Choroid plexus epithelial cell (primary cell): ENCODE data around the gene PPIL6.

Experiments
- DNase-seq: peaks from one replicate; pipeline ENCODE4 v3.0.0-alpha.2; 2010; ENCODE audit warnings: low read depth
- H3K4me3 ChIP-seq: 2 replicates; pipeline ENCODE4 v1.5.1; 2011; ENCODE audit warnings: low read depth, mild to moderate bottlenecking, control low read depth, low read length, moderate library complexity
- CTCF ChIP-seq: conservative IDR thresholded peaks from 2 replicates; pipeline ENCODE4 v1.5.1; 2011; ENCODE audit warnings: low read depth, mild to moderate bottlenecking, control low read depth, inconsistent platforms, low read length, moderate library complexity

Gene PPIL6

DNA sequence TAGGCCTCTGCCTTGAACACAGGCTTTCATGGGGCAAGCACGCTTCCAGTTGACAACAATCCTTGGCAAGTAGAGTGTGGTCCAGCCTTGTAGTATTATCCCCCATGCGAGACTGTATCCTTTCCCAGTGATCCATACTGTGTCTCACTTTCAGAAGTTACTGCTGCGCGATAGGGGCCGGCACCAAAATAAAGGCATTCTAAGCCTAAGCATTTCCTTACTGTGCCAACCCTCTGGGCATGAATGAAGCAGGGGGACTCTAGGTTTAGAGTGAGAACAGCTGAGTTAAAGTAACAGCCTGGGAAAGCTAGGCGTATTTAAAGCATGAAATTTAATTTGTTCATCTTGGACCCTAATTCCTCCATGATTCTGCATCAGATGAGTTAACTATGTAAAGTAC lies 97.5 kb downstream of the PPIL6 start:
- TF ChIP-seq CTCF = no peak
- H3K4me3 ChIP-seq = no peak overlapping the region
- DNase-seq = no peak

DNA sequence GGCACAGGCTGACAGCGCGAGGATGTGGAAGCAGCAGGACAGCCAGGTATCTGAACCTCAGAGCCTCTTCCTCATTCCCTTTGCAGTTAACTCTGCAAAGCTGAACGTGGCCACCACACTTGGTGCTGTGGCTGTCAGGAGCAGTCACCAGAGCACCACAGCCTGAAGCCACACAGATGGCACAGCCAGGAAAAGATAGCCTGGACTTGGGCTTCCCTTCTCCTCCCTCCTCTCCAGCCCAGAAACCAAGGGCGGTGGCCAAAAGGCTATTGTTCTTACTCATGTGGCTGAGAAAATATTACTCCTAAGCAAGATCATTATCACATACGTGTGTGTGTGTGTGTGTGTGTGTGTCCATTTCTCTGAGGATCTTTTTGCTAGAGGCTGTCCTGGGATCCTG lies 97.9 kb downstream of the PPIL6 start:
- no peak for TF ChIP-seq CTCF
- DNase-seq = no peak
- H3K4me3 ChIP-seq = no peak overlapping the region

DNA sequence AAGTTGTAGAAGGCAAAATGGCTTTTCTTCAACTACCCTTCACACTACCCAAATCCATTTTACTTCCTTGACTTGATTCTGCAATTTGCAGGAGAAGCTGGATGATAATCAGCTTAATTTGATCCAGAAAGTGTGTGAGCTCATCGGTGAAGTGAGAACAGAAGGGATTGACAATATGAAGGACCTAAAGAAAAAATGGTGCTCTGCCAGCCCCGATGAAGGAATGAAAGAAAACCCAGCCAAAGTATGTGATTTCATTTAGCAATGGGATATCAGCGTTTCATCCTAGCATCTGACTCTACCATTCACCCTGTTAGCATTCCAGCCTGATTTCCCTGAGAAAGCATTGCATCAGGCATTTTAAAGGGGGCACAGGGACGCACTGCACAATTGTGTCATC lies 99.6 kb downstream of the PPIL6 start:
- no peak for DNase-seq

More for the DNA sequence above, 99.6 kb downstream of the PPIL6 start:
- H3K4me3 ChIP-seq = no peak overlapping the region
- TF ChIP-seq CTCF = no peak
